PC-3 (cell line): ENCODE data around the gene CLDN22. TPM values are rescaled to one million over a fixed set of nuclear protein-coding genes. Genes with fewer than 3 reads are reported as not detected.

ENCODE experiments used
- ATAC-seq: fragments of 200-7000 bp; cut with Tn5 transposase; 2 replicates; pipeline ENCODE4 v1.9.1; 2020; ENCODE audit warnings: mild to moderate bottlenecking, moderate library complexity
- BruUV-seq: library from RNA; stranded (reverse); fragments of 400-500 nt; replicated peaks from 2 replicates; lab custom pipeline; 2021; lab: Mats Ljungman, UMichigan
- CTCF ChIA-PET: fragments of 300-600 bp; sonication (Branson Sonifier 250); formaldehyde crosslinking; loops from one replicate; lab custom pipeline; 2022; ENCODE audit warnings: antibody characterized with exemption; lab: Charles Lee
- POLR2A ChIA-PET: fragments of 300-600 bp; sonication (Branson Sonifier 250); formaldehyde crosslinking; loops from one replicate; lab custom pipeline; 2022; ENCODE audit warnings: antibody characterized with exemption; ENCODE audit not compliant: unreplicated experiment; lab: Charles Lee
- DNase-seq: peaks from one replicate; pipeline ENCODE4 v3.0.0-alpha.2; 2015
- H2AFZ ChIP-seq: fragments of 300-600 bp; sonication (generic); 2 replicates; pipeline ENCODE4 v1.6.0; 2016; ENCODE audit warnings: antibody characterized with exemption, low read length
- H3F3A ChIP-seq: fragments of 300-600 bp; sonication (generic); one replicate; pipeline ENCODE4 v1.6.0; 2017; ENCODE audit warnings: antibody characterized with exemption, low read length, control low read depth, mild to moderate bottlenecking; ENCODE audit not compliant: unreplicated experiment
- H3K27ac ChIP-seq: fragments of 300-600 bp; sonication (generic); 2 replicates; pipeline ENCODE4 v1.5.1; 2016; ENCODE audit warnings: mild to moderate bottlenecking, low read length
- H3K27me3 ChIP-seq: fragments of 300-600 bp; sonication (generic); 2 replicates; pipeline ENCODE4 v1.6.1; 2016; ENCODE audit warnings: low read length, mixed read lengths
- H3K36me3 ChIP-seq: fragments of 300-600 bp; sonication (generic); 2 replicates; pipeline ENCODE4 v1.6.1; 2016; ENCODE audit warnings: low read depth, mixed run types, low read length, mixed read lengths
- H3K4me1 ChIP-seq: fragments of 300-600 bp; sonication (generic); 2 replicates; pipeline ENCODE4 v1.5.1; 2016; ENCODE audit warnings: low read length; ENCODE audit not compliant: insufficient read depth
- H3K4me2 ChIP-seq: fragments of 300-600 bp; sonication (generic); 2 replicates; pipeline ENCODE4 v1.6.0; 2016; ENCODE audit warnings: low read length
- H3K4me3 ChIP-seq: fragments of 300-600 bp; sonication (generic); 2 replicates; pipeline ENCODE4 v1.5.1; 2016; ENCODE audit warnings: mild to moderate bottlenecking, low read length, mixed read lengths
- H3K79me2 ChIP-seq: fragments of 300-600 bp; sonication (generic); 2 replicates; pipeline ENCODE4 v1.6.1; 2017; ENCODE audit warnings: low read length, mixed read lengths
- H3K9ac ChIP-seq: fragments of 300-600 bp; sonication (generic); 2 replicates; pipeline ENCODE4 v1.6.0; 2016; ENCODE audit warnings: mild to moderate bottlenecking, low read length
- H3K9me2 ChIP-seq: fragments of 300-600 bp; sonication (generic); replicated peaks from 2 replicates; pipeline ENCODE4 v1.6.1; 2016; ENCODE audit warnings: mixed run types, low read length, mixed read lengths
- H3K9me3 ChIP-seq: fragments of 300-600 bp; sonication (generic); 2 replicates; pipeline ENCODE4 v1.6.1; 2016; ENCODE audit warnings: low read length, mixed read lengths
- H4K20me1 ChIP-seq: fragments of 300-600 bp; sonication (generic); 2 replicates; pipeline ENCODE4 v1.6.1; 2016; ENCODE audit warnings: low read length, mixed read lengths
- EZH2 ChIP-seq: fragments of 300-600 bp; sonication (generic); IDR thresholded peaks from one replicate; pipeline ENCODE4 v1.6.1; 2017; ENCODE audit warnings: antibody characterized with exemption, mild to moderate bottlenecking, low read length; ENCODE audit not compliant: unreplicated experiment
- EZH2phosphoT487 ChIP-seq: fragments of 300-600 bp; sonication (generic); IDR thresholded peaks from 2 replicates; pipeline ENCODE4 v1.6.1; 2018; ENCODE audit warnings: mild to moderate bottlenecking, antibody characterized with exemption, low read length, borderline replicate concordance
- intact Hi-C: fragments of 100-400 bp; cut with micrococcal nuclease; formaldehyde crosslinking; loops from 2 replicates; pipeline ENCODE4 v1.9.0; 2023
- total RNA-seq: library from RNA; depleted of rRNA; stranded (reverse); fragments of >200 nt; gene quantifications from 2 replicates; pipeline ENCODE4 v1.2.3, GENCODE V29; 2014
- TF ChIP-seq, protein P1 (sequence below): fragments of 300-600 bp; sonication (generic); conservative IDR thresholded peaks from 2 replicates; pipeline ENCODE4 v1.5.1; 2017; ENCODE audit warnings: antibody characterized with exemption, low read depth, mild to moderate bottlenecking, low read length

CLDN22 gene
- total RNA-seq, 1 experiment from 2014 or later = not detected

DNA sequence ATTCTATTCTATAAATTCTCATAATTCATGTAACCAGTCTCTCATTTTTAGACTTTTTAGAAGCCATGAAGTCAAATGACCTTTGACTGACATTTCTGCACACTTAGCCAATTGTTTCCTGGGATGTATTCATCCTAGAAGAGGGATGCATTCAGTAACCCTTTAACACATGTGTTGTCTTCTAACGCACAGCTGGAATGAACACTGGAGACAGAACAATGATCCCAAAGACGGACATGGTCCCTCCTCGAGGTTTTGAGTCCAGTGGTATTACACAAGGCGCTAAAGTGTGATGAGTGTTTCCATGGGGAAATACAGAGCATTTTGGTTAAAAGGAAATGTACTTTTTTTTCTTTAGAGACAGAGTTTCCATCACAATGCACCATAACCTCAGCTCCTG is 42.0 kb upstream of the CLDN22 start:
- ATAC-seq = no peak

GRCh38 chr4:183360161-183360919 is 40.3 kb upstream of the CLDN22 start:
- BruUV-seq = no TSS peak
- intact Hi-C loops = no loop called here
- peaks cover 10% of the 10 kb centered on the region for H3K4me1 ChIP-seq
- CTCF ChIA-PET = no interaction called here
- no peaks in the 10 kb centered on the region for H3K36me3 ChIP-seq
- no peaks in the 10 kb centered on the region for H3K9me3 ChIP-seq
- DNase-seq (no peak), ATAC-seq (no peak)
- H4K20me1 ChIP-seq = no peaks in the 10 kb centered on the region
- H3F3A ChIP-seq = no peaks in the 10 kb centered on the region
- no peak overlapping the region for H2AFZ ChIP-seq
- no peak for TF ChIP-seq EZH2
- TF ChIP-seq EZH2phosphoT487 = no peak
- TF ChIP-seq, protein P1, sequence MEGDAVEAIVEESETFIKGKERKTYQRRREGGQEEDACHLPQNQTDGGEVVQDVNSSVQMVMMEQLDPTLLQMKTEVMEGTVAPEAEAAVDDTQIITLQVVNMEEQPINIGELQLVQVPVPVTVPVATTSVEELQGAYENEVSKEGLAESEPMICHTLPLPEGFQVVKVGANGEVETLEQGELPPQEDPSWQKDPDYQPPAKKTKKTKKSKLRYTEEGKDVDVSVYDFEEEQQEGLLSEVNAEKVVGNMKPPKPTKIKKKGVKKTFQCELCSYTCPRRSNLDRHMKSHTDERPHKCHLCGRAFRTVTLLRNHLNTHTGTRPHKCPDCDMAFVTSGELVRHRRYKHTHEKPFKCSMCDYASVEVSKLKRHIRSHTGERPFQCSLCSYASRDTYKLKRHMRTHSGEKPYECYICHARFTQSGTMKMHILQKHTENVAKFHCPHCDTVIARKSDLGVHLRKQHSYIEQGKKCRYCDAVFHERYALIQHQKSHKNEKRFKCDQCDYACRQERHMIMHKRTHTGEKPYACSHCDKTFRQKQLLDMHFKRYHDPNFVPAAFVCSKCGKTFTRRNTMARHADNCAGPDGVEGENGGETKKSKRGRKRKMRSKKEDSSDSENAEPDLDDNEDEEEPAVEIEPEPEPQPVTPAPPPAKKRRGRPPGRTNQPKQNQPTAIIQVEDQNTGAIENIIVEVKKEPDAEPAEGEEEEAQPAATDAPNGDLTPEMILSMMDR = no peak
- POLR2A ChIA-PET = no interaction called here
- no peak overlapping the region for H3K9ac ChIP-seq
- H3K4me3 ChIP-seq = no peak overlapping the region
- no peaks in the 10 kb centered on the region for H3K79me2 ChIP-seq
- no peaks in the 10 kb centered on the region for H3K9me2 ChIP-seq
- H3K27ac ChIP-seq = no peak overlapping the region
- no peak overlapping the region for H3K4me2 ChIP-seq
- no peaks in the 10 kb centered on the region for H3K27me3 ChIP-seq

More for the DNA sequence above, 42.0 kb upstream of the CLDN22 start:
- Histone ChIP-seq H2AFZ (no peak overlapping the region), H3K27ac (no peak overlapping the region), H3K9ac (no peak overlapping the region), H4K20me1 (no peaks in the 10 kb centered on the region), H3K9me3 (no peaks in the 10 kb centered on the region), H3F3A (no peaks in the 10 kb centered on the region), H3K27me3 (no peaks in the 10 kb centered on the region), H3K36me3 (no peaks in the 10 kb centered on the region), H3K4me3 (no peak overlapping the region), H3K9me2 (no peaks in the 10 kb centered on the region), H3K4me1 (no peaks in the 10 kb centered on the region), H3K4me2 (no peak overlapping the region), H3K79me2 (no peaks in the 10 kb centered on the region)
- CTCF ChIA-PET = no interaction called here
- intact Hi-C loops = no loop called here
- no TSS peak for BruUV-seq
- DNase-seq = no peak
- TF ChIP-seq, protein P1 = no peak
- TF ChIP-seq EZH2 (no peak), EZH2phosphoT487 (no peak)
- POLR2A ChIA-PET = no interaction called here

DNA sequence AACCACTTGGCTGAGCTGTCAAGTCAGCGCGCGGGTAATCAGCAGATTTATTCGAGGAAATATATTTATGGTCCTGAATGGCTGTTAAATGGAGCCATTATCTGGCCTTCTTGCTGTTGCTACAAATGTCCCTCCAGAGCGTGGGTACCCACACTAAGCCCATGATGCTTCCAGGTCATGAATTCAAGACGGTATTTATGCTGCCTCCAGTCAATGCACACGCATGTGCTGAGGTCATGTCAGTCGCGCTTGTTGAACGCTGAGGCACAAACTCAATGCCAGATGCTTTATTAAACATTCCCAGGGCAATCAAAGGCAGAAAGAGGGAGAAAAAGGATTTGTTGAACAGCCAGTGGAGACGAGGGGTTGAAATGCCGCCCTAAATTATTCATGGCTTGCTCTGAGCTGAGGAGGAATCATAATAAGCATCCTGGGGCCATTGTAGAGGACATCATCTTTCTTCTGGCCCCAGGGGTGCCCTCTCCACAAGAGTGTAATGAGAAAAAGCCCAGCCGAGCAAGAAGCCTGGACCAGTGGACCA is 38.2 kb upstream of the CLDN22 start:
- intact Hi-C loops = no loop called here
- no peaks in the 10 kb centered on the region for H3K9me2 ChIP-seq

More for the DNA sequence above, 38.2 kb upstream of the CLDN22 start:
- Histone ChIP-seq H3K4me3 (no peak overlapping the region), H3K9me3 (no peaks in the 10 kb centered on the region), H3K27me3 (no peaks in the 10 kb centered on the region), H3K9ac (no peak overlapping the region), H3K79me2 (no peaks in the 10 kb centered on the region), H4K20me1 (no peaks in the 10 kb centered on the region), H3K4me2 (no peak overlapping the region), H2AFZ (no peak overlapping the region), H3K4me1 (peaks cover 15% of the 10 kb centered on the region), H3F3A (no peaks in the 10 kb centered on the region), H3K36me3 (no peaks in the 10 kb centered on the region), H3K27ac (no peak overlapping the region)
- ATAC-seq (no peak), DNase-seq (no peak)
- BruUV-seq = no TSS peak
- CTCF ChIA-PET = no interaction called here
- POLR2A ChIA-PET = no interaction called here
- TF ChIP-seq, protein P1 = no peak
- TF ChIP-seq EZH2phosphoT487 = no peak
- TF ChIP-seq EZH2 = no peak
